GM12891 (cell line): ENCODE measurements around the gene LAMTOR1.

Experiments
- PAX5 ChIP-seq: IDR thresholded peaks from 2 replicates; pipeline ENCODE4 v1.6.1; 2011; ENCODE audit warnings: low read length, moderate library complexity, mild to moderate bottlenecking; ENCODE audit not compliant: insufficient read depth, severe bottlenecking
- POLR2A ChIP-seq: IDR thresholded peaks from 2 replicates; pipeline ENCODE4 v1.6.1; 2011; ENCODE audit warnings: low read depth, low read length, control low read depth
- POLR2AphosphoS5 ChIP-seq: IDR thresholded peaks from 2 replicates; pipeline ENCODE4 v1.6.1; 2011; ENCODE audit warnings: low read depth, low read length, control low read depth
- POU2F2 ChIP-seq: IDR thresholded peaks from 2 replicates; pipeline ENCODE4 v1.6.1; 2011; ENCODE audit warnings: low read depth, mild to moderate bottlenecking, control low read depth, low read length, moderate library complexity
- SPI1 ChIP-seq: IDR thresholded peaks from 2 replicates; pipeline ENCODE4 v1.6.1; 2011; ENCODE audit warnings: low read depth, low read length, control low read depth
- TAF1 ChIP-seq: IDR thresholded peaks from 2 replicates; pipeline ENCODE4 v1.6.1; 2011; ENCODE audit warnings: low read depth, low read length, control low read depth

DNA sequence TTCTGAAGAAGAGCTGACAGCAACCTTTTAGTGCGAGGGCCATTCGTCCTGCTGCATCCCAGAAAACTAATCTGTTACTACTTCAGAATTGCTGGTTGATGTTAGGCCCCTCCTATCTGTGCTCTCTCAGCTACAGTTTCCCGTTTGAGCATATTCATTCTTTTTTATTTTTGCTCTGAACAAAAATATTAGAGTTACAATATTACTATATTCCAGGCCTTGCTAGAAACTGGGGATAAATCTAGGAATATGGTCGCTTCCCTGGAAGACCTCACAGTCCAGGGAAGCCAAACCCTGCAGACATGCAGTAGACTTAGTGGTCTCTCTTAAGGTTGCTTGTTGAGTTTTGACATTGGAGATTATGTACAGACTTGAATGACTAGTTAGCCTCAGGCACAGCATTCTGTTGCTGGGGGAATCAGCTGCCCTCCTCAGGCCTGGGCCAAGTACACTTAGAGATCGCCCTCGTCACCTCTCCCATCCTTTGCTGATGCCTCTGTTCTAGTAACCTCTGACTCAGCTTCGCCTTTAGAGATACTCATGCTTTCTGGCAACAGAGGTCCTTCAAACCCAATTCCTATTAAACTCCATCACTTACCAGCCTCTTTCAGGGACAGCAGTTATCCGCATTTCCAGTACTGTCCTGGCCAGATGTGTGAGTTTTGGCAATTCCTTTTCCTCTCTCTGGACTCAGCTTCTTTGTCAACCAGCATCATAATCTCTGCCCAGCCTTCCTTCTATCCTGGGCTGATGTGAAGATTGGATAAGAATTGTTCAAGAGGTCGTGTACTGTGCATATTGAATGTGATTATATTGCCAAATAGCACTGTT, 10.1 kb upstream of the LAMTOR1 start:
- no peak for TF ChIP-seq POLR2AphosphoS5
- no peak for TF ChIP-seq POLR2A
- TF ChIP-seq POU2F2 = no peak
- no peak for TF ChIP-seq TAF1
- TF ChIP-seq PAX5 = no peak
- TF ChIP-seq SPI1 = no peak
